GM10266 (cell line): ENCODE measurements around the gene OPTC.

Experiments used
- DNase-seq: peaks from one replicate; pipeline ENCODE4 v3.0.0; 2012; ENCODE audit errors: extremely low spot score
- TF ChIP-seq, protein P1 (sequence below): IDR thresholded peaks from 2 replicates; pipeline ENCODE4 v1.5.1; 2012; ENCODE audit warnings: mild to moderate bottlenecking, low read depth; ENCODE audit not compliant: control insufficient read depth, insufficient read depth; ENCODE audit errors: missing control alignments

OPTC gene

DNA sequence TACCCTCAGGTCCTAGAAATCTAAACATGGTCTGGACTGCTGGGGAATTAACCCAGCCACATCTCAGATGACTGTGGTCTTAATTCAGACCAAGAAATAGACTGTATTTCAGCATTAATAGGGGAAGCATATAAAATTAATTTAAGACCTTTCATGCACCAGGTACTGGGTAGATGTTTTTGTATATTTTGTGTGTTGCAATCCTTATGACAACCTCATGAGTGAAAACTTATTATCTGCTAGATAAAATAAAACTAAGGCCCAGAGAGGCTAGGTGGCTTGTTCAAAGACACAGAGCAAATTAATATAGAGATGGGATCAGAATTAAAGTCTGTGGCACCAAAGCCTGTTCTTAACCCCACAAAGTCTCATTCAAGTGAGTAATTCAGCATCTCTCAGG lies 40.1 kb downstream of the OPTC start:
- DNase-seq, result no peak
- TF ChIP-seq, protein P1, sequence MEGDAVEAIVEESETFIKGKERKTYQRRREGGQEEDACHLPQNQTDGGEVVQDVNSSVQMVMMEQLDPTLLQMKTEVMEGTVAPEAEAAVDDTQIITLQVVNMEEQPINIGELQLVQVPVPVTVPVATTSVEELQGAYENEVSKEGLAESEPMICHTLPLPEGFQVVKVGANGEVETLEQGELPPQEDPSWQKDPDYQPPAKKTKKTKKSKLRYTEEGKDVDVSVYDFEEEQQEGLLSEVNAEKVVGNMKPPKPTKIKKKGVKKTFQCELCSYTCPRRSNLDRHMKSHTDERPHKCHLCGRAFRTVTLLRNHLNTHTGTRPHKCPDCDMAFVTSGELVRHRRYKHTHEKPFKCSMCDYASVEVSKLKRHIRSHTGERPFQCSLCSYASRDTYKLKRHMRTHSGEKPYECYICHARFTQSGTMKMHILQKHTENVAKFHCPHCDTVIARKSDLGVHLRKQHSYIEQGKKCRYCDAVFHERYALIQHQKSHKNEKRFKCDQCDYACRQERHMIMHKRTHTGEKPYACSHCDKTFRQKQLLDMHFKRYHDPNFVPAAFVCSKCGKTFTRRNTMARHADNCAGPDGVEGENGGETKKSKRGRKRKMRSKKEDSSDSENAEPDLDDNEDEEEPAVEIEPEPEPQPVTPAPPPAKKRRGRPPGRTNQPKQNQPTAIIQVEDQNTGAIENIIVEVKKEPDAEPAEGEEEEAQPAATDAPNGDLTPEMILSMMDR, result no peak

DNA sequence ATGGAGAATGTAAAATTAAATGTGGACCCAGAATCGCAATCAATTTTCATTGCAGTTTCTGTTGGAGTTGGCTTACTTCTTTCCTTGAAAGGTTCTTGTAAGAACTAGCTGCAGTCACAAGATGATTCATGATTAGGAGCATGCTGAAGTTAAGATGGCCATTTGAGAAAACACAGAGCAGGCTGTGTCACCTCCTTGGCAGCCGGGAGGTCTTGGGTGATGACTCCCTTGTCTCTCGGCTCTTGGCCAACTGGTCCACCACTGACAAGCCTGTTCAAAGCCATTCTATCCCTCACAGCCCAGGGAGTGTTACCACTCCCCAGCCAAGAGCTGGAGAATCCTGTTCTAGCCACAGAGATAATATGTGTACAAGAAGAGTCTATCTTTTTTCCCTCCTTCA lies 40.6 kb downstream of the OPTC start:
- TF ChIP-seq, protein P1, result no peak

DNA sequence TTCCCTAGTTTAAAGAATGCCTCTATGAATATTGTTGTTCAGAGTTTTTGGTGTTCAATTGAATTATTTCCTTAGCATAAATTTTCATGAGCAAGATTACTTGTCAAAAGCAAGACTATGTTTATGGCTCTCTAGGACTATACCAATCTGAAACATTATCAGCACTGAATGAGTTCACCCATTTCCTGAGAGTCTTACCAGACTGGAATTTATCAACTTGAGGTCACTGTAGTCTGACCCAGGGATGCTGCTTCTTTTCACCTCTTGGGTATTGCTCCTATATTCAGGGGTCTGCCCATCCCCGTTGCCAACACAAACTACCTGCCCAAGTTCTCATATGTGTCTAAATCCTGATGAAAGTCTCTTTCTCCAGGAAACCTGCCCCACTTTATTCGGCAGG lies 42.6 kb downstream of the OPTC start:
- TF ChIP-seq, protein P1, result no peak

More for the DNA sequence above, 40.6 kb downstream of the OPTC start:
- DNase-seq, result no peak

GRCh38 chr1:203536980-203537455 lies 43.1 kb downstream of the OPTC start:
- no peak for DNase-seq
- TF ChIP-seq, protein P1, result no peak

More for the DNA sequence above, 42.6 kb downstream of the OPTC start:
- no peak for DNase-seq

DNA sequence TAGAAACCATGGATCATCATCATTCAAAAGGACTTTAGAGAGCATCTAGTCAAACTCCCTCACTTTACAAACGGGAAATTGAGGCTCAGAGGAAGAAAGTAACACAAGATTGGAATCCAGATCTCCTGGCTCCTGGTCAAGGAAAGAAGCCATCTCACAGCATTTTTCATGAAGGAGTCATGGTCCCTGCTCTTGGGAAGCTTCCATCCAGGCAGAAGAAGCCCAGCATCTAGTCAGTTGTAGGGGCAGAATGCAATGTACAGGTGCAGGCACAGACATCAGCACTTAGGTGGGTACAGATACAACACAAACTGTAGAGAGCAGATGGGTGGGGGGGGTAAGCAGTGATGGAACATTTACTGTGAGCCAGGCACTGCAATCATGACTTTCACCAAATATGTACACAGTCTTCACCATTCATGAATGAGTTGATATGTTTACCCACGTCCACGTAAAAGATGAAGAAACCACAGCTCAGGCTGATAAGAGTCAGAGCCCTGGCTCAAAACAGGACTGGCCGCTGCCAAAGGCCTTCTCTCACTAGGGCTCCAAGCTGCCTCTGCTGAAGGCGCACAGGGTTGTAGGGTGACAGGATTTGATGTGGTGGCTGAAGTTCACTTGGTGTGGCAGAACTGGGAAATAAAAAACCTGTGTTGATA lies 44.0 kb downstream of the OPTC start:
- DNase-seq, result no peak
- TF ChIP-seq, protein P1, result no peak

DNA sequence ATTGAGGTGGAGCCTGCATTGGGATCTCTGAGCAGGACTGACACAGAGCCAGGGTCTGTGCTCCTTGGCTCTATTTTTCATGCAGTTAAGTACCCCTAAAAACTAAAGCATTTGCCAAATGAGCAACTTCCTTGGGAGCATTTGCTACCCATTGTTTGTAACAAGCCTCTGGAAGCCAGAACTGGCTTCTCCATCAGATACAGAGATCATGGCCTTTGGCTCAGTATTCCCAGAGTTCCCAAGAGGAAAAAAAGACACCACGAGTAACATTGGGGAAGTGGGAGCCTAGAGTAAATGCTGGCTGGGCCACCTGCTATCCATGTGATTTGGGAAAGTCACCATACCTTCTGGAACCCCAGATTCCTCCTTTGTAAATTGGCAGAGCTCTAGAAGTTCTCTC lies 44.8 kb downstream of the OPTC start:
- TF ChIP-seq, protein P1, result no peak

GRCh38 chr1:203539831-203540546 lies 46.0 kb downstream of the OPTC start:
- TF ChIP-seq, protein P1, result no peak
- DNase-seq, result no peak

More for the DNA sequence above, 44.8 kb downstream of the OPTC start:
- DNase-seq, result no peak
